IMR-90 (cell line): ENCODE results near the gene ITSN1. TPM values are rescaled to one million over a fixed set of nuclear protein-coding genes. Genes with fewer than 3 reads are reported as not detected.

Source experiments
- ATAC-seq: fragments of 200-7000 bp; cut with Tn5 transposase; 2 replicates; pipeline ENCODE4 v1.9.1; 2020; ENCODE audit warnings: low read depth, mild to moderate bottlenecking, moderate library complexity
- BruUV-seq: library from RNA; stranded (reverse); fragments of 400-500 nt; replicated peaks from 2 replicates; lab custom pipeline; 2021; lab: Mats Ljungman, UMichigan
- CTCF ChIA-PET: fragments of 300-600 bp; formaldehyde crosslinking; extraction: SDS; loops from one replicate; lab custom pipeline; 2021; ENCODE audit warnings: antibody characterized with exemption; lab: Yijun Ruan, JAX
- POLR2A ChIA-PET: fragments of 300-600 bp; sonication (Branson Sonifier 250); formaldehyde crosslinking; loops from one replicate; lab custom pipeline; 2022; ENCODE audit warnings: antibody characterized with exemption; ENCODE audit not compliant: unreplicated experiment; lab: Charles Lee
- DNase-seq: peaks from one replicate; pipeline ENCODE4 v3.0.0; 2013
- H2AFZ ChIP-seq: replicated peaks from 2 replicates; pipeline ENCODE3; 2013; ENCODE audit warnings: low read length, mild to moderate bottlenecking; ENCODE audit not compliant: poor library complexity
- H2AK5ac ChIP-seq: 2 replicates; pipeline ENCODE4 v1.6.1; 2013; ENCODE audit warnings: low read depth, low read length, inconsistent platforms
- H2AK9ac ChIP-seq: replicated peaks from 2 replicates; pipeline ENCODE3; 2013; ENCODE audit warnings: mild to moderate bottlenecking, low read depth, low read length, moderate library complexity; ENCODE audit not compliant: poor library complexity
- H2BK120ac ChIP-seq: 2 replicates; pipeline ENCODE4 v1.6.1; 2013; ENCODE audit warnings: low read depth, low read length, inconsistent platforms
- H2BK15ac ChIP-seq: 3 replicates; pipeline ENCODE4 v1.6.1; 2013; ENCODE audit warnings: low read depth, low read length, inconsistent platforms
- H2BK20ac ChIP-seq: 2 replicates; pipeline ENCODE4 v1.6.1; 2013; ENCODE audit warnings: low read depth, mild to moderate bottlenecking, inconsistent platforms, low read length, moderate library complexity
- H2BK5ac ChIP-seq: 2 replicates; pipeline ENCODE4 v1.6.1; 2013; ENCODE audit warnings: mild to moderate bottlenecking, low read depth, low read length, inconsistent platforms; ENCODE audit not compliant: poor library complexity, severe bottlenecking
- H3K14ac ChIP-seq: replicated peaks from 2 replicates; pipeline ENCODE4 v1.6.1; 2013; ENCODE audit warnings: low read depth, low read length, inconsistent platforms
- H3K18ac ChIP-seq: 2 replicates; pipeline ENCODE4 v1.6.1; 2013; ENCODE audit warnings: low read depth, low read length, control low read depth
- H3K23ac ChIP-seq: 2 replicates; pipeline ENCODE4 v1.6.1; 2013; ENCODE audit warnings: low read depth, low read length, inconsistent platforms
- H3K27ac ChIP-seq: 2 replicates; pipeline ENCODE4 v1.5.1; 2013; ENCODE audit warnings: mild to moderate bottlenecking, control low read depth, low read length; ENCODE audit not compliant: insufficient read depth
- H3K27me3 ChIP-seq: 2 replicates; pipeline ENCODE4 v1.6.1; 2013; ENCODE audit warnings: low read length; ENCODE audit not compliant: control insufficient read depth, insufficient read depth
- H3K36me3 ChIP-seq: 2 replicates; pipeline ENCODE4 v1.6.1; 2013; ENCODE audit warnings: low read length, mixed read lengths; ENCODE audit not compliant: control insufficient read depth, insufficient read depth
- H3K4ac ChIP-seq: 2 replicates; pipeline ENCODE4 v1.6.1; 2013; ENCODE audit warnings: low read depth, low read length, inconsistent platforms
- H3K4me1 ChIP-seq: 2 replicates; pipeline ENCODE4 v1.6.1; 2013; ENCODE audit warnings: low read length, mixed read lengths; ENCODE audit not compliant: control insufficient read depth, insufficient read depth
- H3K4me2 ChIP-seq: 2 replicates; pipeline ENCODE4 v1.6.1; 2013; ENCODE audit warnings: low read depth, mild to moderate bottlenecking, control low read depth, low read length, moderate library complexity
- H3K4me3 ChIP-seq: 2 replicates; pipeline ENCODE4 v1.5.1; 2013; ENCODE audit warnings: low read depth, mild to moderate bottlenecking, control low read depth, low read length, moderate library complexity; ENCODE audit not compliant: insufficient read depth
- H3K56ac ChIP-seq: 2 replicates; pipeline ENCODE4 v1.6.1; 2013; ENCODE audit warnings: low read length, inconsistent platforms; ENCODE audit not compliant: insufficient read depth; ENCODE audit errors: extremely low read depth
- H3K79me1 ChIP-seq, 2 experiments: 2 replicates each; pipeline ENCODE4 v1.6.1; 2013; ENCODE audit warnings: low read length in 2 of 2, inconsistent platforms in 1 of 2, low read depth in 1 of 2
- H3K9ac ChIP-seq: 2 replicates; pipeline ENCODE4 v1.6.1; 2013; ENCODE audit warnings: low read depth, low read length, control low read depth
- H3K9me1 ChIP-seq: 2 replicates; pipeline ENCODE4 v1.6.1; 2013; ENCODE audit warnings: low read length, inconsistent platforms; ENCODE audit not compliant: insufficient read depth
- H3K9me3 ChIP-seq: 2 replicates; pipeline ENCODE4 v1.6.1; 2013; ENCODE audit warnings: low read length; ENCODE audit not compliant: control insufficient read depth, insufficient read depth
- H4K20me1 ChIP-seq: 2 replicates; pipeline ENCODE4 v1.6.1; 2013; ENCODE audit warnings: low read length, inconsistent platforms; ENCODE audit not compliant: insufficient read depth
- H4K5ac ChIP-seq: 2 replicates; pipeline ENCODE4 v1.6.1; 2013; ENCODE audit warnings: mild to moderate bottlenecking, low read depth, low read length, control low read depth
- H4K8ac ChIP-seq, 2 experiments: 2 replicates each; pipeline ENCODE4 v1.6.1; 2013; ENCODE audit warnings: low read depth in 2 of 2, low read length in 2 of 2, control low read depth in 1 of 2, inconsistent platforms in 1 of 2
- H4K91ac ChIP-seq: 2 replicates; pipeline ENCODE4 v1.6.1; 2013; ENCODE audit warnings: low read depth, low read length, inconsistent platforms; ENCODE audit not compliant: insufficient read depth
- CHD1 ChIP-seq: IDR thresholded peaks from 2 replicates; pipeline ENCODE4 v1.6.1; 2012; ENCODE audit warnings: low read depth, low read length, improper control_type of control experiment
- NFE2L2 ChIP-seq: fragments of 150-350 bp; IDR thresholded peaks from 2 replicates; pipeline ENCODE4 v1.6.1; 2016; ENCODE audit warnings: low read depth, mild to moderate bottlenecking, low read length
- RFX5 ChIP-seq: IDR thresholded peaks from 2 replicates; pipeline ENCODE4 v1.8.0; 2012; ENCODE audit warnings: low read depth, mild to moderate bottlenecking, low read length, moderate library complexity
- WGBS, 2 experiments: methylation state at CpG; one replicate each; pipeline versions ENCODE4 v1.1.5 to v1.1.7; 2013; ENCODE audit warnings: missing lambda C conversion rate in 2 of 2; ENCODE audit not compliant: insufficient read length in 1 of 2; ENCODE audit errors: extremely low coverage in 2 of 2; 5-methylcytosine and 5-hydroxymethylcytosine counted together
- dilution Hi-C: fragments of 300-500 bp; cut with HindIII; formaldehyde crosslinking; loops from one replicate; pipeline ENCODE4 v1.14.3; 2018; ENCODE audit warnings: low sequenced_read_pairs; ENCODE audit not compliant: unreplicated experiment
- in situ Hi-C: fragments of 300-500 bp; cut with MboI; formaldehyde crosslinking; loops from 3 replicates; pipeline ENCODE4 v1.14.3; 2019; ENCODE audit warnings: low sequenced_read_pairs, inconsistent platforms, mixed read lengths
- intact Hi-C: fragments of 100-400 bp; cut with micrococcal nuclease; formaldehyde crosslinking; loops from 2 replicates; pipeline ENCODE4 v1.10.0; 2022
- polyA plus RNA-seq, 3 experiments: library from polyadenylated mRNA; depleted of rRNA; stranded (reverse); fragments of >200 nt; gene quantifications; 2 replicates each; pipeline ENCODE4 v1.2.3, GENCODE V29; 2012; ENCODE audit warnings: low replicate concordance in 1 of 3
- total RNA-seq: library from RNA; depleted of rRNA; stranded (reverse); fragments of >200 nt; gene quantifications from 2 replicates; pipeline ENCODE4 v1.2.3, GENCODE V29; 2012

ITSN1 gene
- total and polyA plus RNA-seq, 2 of the 4 experiments (the other 2 are of a cell fraction), result 45.4 to 62.0 TPM

GRCh38 chr21:33890187-33890586 is 247.9 kb downstream of the ITSN1 start:
- no peak overlapping the region for H2BK20ac ChIP-seq
- H3K56ac ChIP-seq, result no peak overlapping the region
- no peak overlapping the region for H2AFZ ChIP-seq
- no peak overlapping the region for H2AK9ac ChIP-seq
- in situ Hi-C loops, result no loop called here
- no peak for DNase-seq
- H4K20me1 ChIP-seq, result no peaks in the 10 kb centered on the region
- 0 out of 2 replicates have a peak, but pooled peaks cover 1% of the 10 kb centered on the region for H3K27me3 ChIP-seq
- H3K4me2 ChIP-seq, result no peak overlapping the region
- H3K36me3 ChIP-seq, result no peaks in the 10 kb centered on the region
- dilution Hi-C loops, result no loop called here
- H3K27ac ChIP-seq, result no peak overlapping the region
- no peak for ATAC-seq
- POLR2A ChIA-PET, result no interaction called here
- no peak overlapping the region for H4K91ac ChIP-seq
- no peak overlapping the region for H3K23ac ChIP-seq
- intact Hi-C loops, result loop anchor here (5.0 kb wide), 2 partner anchors 63 to 128 kb away; no protein-coding TSS in a partner anchor
- TF ChIP-seq NFE2L2 (no peak), CHD1 (no peak), RFX5 (no peak)
- no peaks in the 10 kb centered on the region for H3K79me1 ChIP-seq
- H3K4me3 ChIP-seq, result no peak overlapping the region
- no peak overlapping the region for H2BK5ac ChIP-seq
- no CpG with 5 or more reads among the region's 5 CpGs for WGBS, 2 experiments
- H3K9ac ChIP-seq, result no peak overlapping the region
- H3K18ac ChIP-seq, result no peak overlapping the region
- no peak overlapping the region for H4K8ac ChIP-seq
- H3K9me1 ChIP-seq, result peaks cover 3% of the 10 kb centered on the region
- H3K14ac ChIP-seq, result no peak overlapping the region
- no peak overlapping the region for H2BK120ac ChIP-seq
- H3K9me3 ChIP-seq, result no peaks in the 10 kb centered on the region
- no peak overlapping the region for H2AK5ac ChIP-seq
- peaks cover 2% of the 10 kb centered on the region; the same call in 1 of the 2 replicates for H3K4me1 ChIP-seq
- no peak overlapping the region for H2BK15ac ChIP-seq
- CTCF ChIA-PET, result no interaction called here
- H4K5ac ChIP-seq, result no peak overlapping the region
- no peak overlapping the region for H3K4ac ChIP-seq
- no TSS peak for BruUV-seq
